Gastroesophageal sphincter (tissue), 3 donors: ENCODE results near the gene POLN.

Experiments
- CTCF ChIP-seq, 4 experiments: fragments of 200-600 bp in 2 of 4; fragments of 450-650 bp in 2 of 4; sonication (generic) in 1 of 4; IDR thresholded peaks; one replicate each; pipeline ENCODE4 v1.5.1; 2017 to 2019; ENCODE audit warnings: antibody characterized with exemption in 4 of 4, mild to moderate bottlenecking in 2 of 4, moderate library complexity in 2 of 4
- POLR2A ChIP-seq, 2 donors: fragments of 450-650 bp; IDR thresholded peaks; one replicate each; pipeline ENCODE4 v1.6.1; 2017; ENCODE audit warnings: antibody characterized with exemption in 2 of 2, mild to moderate bottlenecking in 2 of 2, moderate library complexity in 1 of 2
- POLR2AphosphoS5 ChIP-seq: sonication (generic); formaldehyde crosslinking; IDR thresholded peaks from one replicate; pipeline ENCODE4 v1.6.1; 2017; ENCODE audit warnings: antibody characterized with exemption

GRCh38 chr4:2259541-2260343 lies 17.8 kb upstream of the POLN start:
- TF ChIP-seq CTCF (IDR thresholded peaks at IDR 0.05) (no peak), POLR2A (IDR thresholded peaks at IDR 0.05) (no peak), POLR2AphosphoS5 (no peak)
